ENCODE measurements around the gene RHOT2. TPM values are rescaled to one million over a fixed set of nuclear protein-coding genes. Genes with fewer than 3 reads are reported as not detected.

Gene RHOT2
- total RNA-seq, 1 donor from 2014 or later = 121 TPM

- Mint-ChIP-seq H3K27ac (ENCODE audit: unreplicated experiment) (no peak overlapping the region), H3K27me3 (ENCODE audit: unreplicated experiment) (peaks cover 12% of the 10 kb centered on the region), H3K36me3 (ENCODE audit: low read depth, unreplicated experiment) (no peaks in the 10 kb centered on the region), H3K4me3 (ENCODE audit: unreplicated experiment) (no peak overlapping the region), H3K9me3 (ENCODE audit: unreplicated experiment) (no peaks in the 10 kb centered on the region), H3K4me1 (ENCODE audit: unreplicated experiment) (no peaks in the 10 kb centered on the region)
- TF ChIP-seq CTCF (IDR thresholded peaks at IDR 0.05; ENCODE audit: unreplicated experiment) = no peak
- DNase-seq (ENCODE audit: low spot score) = no peak
These were observed 5.6 kb downstream of the RHOT2 start for GRCh38 chr16:673399-673991.

GRCh38 chr16:674214-674881, 6.4 kb downstream of the RHOT2 start:
- TF ChIP-seq CTCF (IDR thresholded peaks at IDR 0.05; ENCODE audit: unreplicated experiment) = no peak
- Mint-ChIP-seq H3K4me1 (ENCODE audit: unreplicated experiment) (no peaks in the 10 kb centered on the region), H3K27ac (ENCODE audit: unreplicated experiment) (no peak overlapping the region), H3K27me3 (ENCODE audit: unreplicated experiment) (peaks cover 15% of the 10 kb centered on the region), H3K4me3 (ENCODE audit: unreplicated experiment) (no peak overlapping the region), H3K9me3 (ENCODE audit: unreplicated experiment) (no peaks in the 10 kb centered on the region), H3K36me3 (ENCODE audit: low read depth, unreplicated experiment) (no peaks in the 10 kb centered on the region)
- DNase-seq (ENCODE audit: low spot score) = no peak

- Mint-ChIP-seq H3K27me3 (ENCODE audit: unreplicated experiment) (peaks cover 14% of the 10 kb centered on the region), H3K27ac (ENCODE audit: unreplicated experiment) (no peak within 1 kb of the TSS), H3K4me3 (ENCODE audit: unreplicated experiment) (no peak within 1 kb of the TSS), H3K9me3 (ENCODE audit: unreplicated experiment) (no peaks in the 10 kb centered on the region), H3K4me1 (ENCODE audit: unreplicated experiment) (no peaks in the 10 kb centered on the region), H3K36me3 (ENCODE audit: low read depth, unreplicated experiment) (no peaks in the 10 kb centered on the region)
- TF ChIP-seq CTCF (IDR thresholded peaks at IDR 0.05; ENCODE audit: unreplicated experiment) = no peak
- DNase-seq (ENCODE audit: low spot score) = no peak
These were observed 7.3 kb downstream of the RHOT2 start, which contains the start of gene RHBDL1 for GRCh38 chr16:674968-675883. Gene RHBDL1 (plus strand): TSS chr16:675671. CDS start chr16:675791, 120 bp downstream.

- peaks cover under 1% of the 10 kb centered on the region for H3K4me1 Mint-ChIP-seq (ENCODE audit: unreplicated experiment)
- H3K27me3 Mint-ChIP-seq (ENCODE audit: unreplicated experiment) = peaks cover 13% of the 10 kb centered on the region
- no peak for DNase-seq (ENCODE audit: low spot score)
- no peak overlapping the region for H3K4me3 Mint-ChIP-seq (ENCODE audit: unreplicated experiment)
- H3K9me3 Mint-ChIP-seq (ENCODE audit: unreplicated experiment) = no peaks in the 10 kb centered on the region
- H3K27ac Mint-ChIP-seq (ENCODE audit: unreplicated experiment) = no peak overlapping the region
- no peak for TF ChIP-seq CTCF (IDR thresholded peaks at IDR 0.05; ENCODE audit: unreplicated experiment)
- no peaks in the 10 kb centered on the region for H3K36me3 Mint-ChIP-seq (ENCODE audit: low read depth, unreplicated experiment)
These were observed 8.1 kb downstream of the RHOT2 start for GRCh38 chr16:675884-676564.

Measured in endothelial cell (in vitro differentiated cells).